ENCODE data around the gene YWHAE. TPM values are rescaled to one million over a fixed set of nuclear protein-coding genes. Genes with fewer than 3 reads are reported as not detected.

Gene YWHAE
- total and polyA plus RNA-seq, 10 of the 15 experiments (the other 5 are each of a cell fraction or from before 2014, with no cell fraction given): 189 to 651 (median 469) TPM

DNA sequence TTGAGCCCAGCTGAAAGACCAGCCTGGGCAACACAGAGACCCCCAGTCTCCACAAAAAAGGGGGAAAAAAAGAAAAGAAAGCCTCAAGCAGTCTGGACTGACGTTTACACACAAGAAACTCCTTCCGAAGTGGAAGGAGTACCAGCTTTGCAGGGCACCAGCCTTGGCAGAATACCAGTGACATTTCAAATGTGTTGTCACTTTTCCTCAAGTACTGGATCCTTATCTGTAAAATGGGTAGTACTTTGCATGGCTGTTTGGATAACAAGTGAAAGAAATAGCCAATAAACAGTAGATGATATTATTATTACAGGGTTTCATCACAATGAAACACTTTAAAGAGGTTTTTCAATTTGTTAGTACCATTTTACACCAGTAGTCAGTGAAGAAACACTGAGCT, 14.2 kb downstream of the YWHAE start:
- in situ Hi-C loops (cut with MboI): no loop called here
- Histone ChIP-seq H3K27ac (ENCODE audit: control insufficient read depth, insufficient read depth) (no peak overlapping the region), H4K20me1 (ENCODE audit: control insufficient read depth, insufficient read depth) (peaks cover 14% of the 10 kb centered on the region), H3K36me3 (ENCODE audit: control insufficient read depth in 2 of 2, insufficient read depth in 2 of 2, low read length in 1 of 2) (peaks cover 3 to 15% of the 10 kb centered on the region in 2 experiments; a peak in 3 of 4 replicates), H3K4me1 (ENCODE audit: control insufficient read depth, insufficient read depth, low read length) (peaks cover 8% of the 10 kb centered on the region), H3K9me3 (replicated peaks; ENCODE audit: control insufficient read depth, insufficient read depth, low read length) (no peaks in the 10 kb centered on the region), H3K79me2 (ENCODE audit: control insufficient read depth, insufficient read depth, low read length) (peaks cover 95% of the 10 kb centered on the region), H3K9ac (ENCODE audit: control insufficient read depth, insufficient read depth, low read length) (no peak overlapping the region), H3K4me3 (no peak overlapping the region), H3K4me2 (ENCODE audit: control insufficient read depth, insufficient read depth) (no peak overlapping the region), H2AFZ (ENCODE audit: control insufficient read depth, low read depth, low read length) (no peak overlapping the region), H3K27me3 (replicated peaks in 1 of 2; ENCODE audit: control insufficient read depth in 2 of 2, insufficient read depth in 2 of 2, low read length in 1 of 2) (no peaks in the 10 kb centered on the region)
- BruUV-seq (replicated peaks): no TSS peak
- ChIA-PET SMC1A (ENCODE audit: uncharacterized antibody, unreplicated experiment) (interaction anchor here (1.6 to 2.8 kb wide), 2 partner anchors 12 to 131 kb away, joined by 6 to 8 read pairs; partner anchors contain the start of gene INPP5K), CTCF (interaction anchor here (1.2 to 2.1 kb wide), 4 partner anchors 9 to 130 kb away, joined by 3 to 12 read pairs (median 4); partner anchors contain the start of gene INPP5K), POLR2A (interaction anchor here (0.6 to 1.4 kb wide), 4 partner anchors 9 to 14 kb away, joined by 3 to 6 read pairs (median 4); partner anchors contain the start of gene YWHAE), RAD21 (ENCODE audit: unreplicated experiment) (no interaction called here)
- intact Hi-C loops (cut with micrococcal nuclease; ENCODE audit: unreplicated experiment): no loop called here
- ATAC-seq: no peak
- no peak for DNase-seq (ENCODE audit: low read depth, low spot score)
- TF ChIP-seq MYB (IDR thresholded peaks at IDR 0.05; ENCODE audit: borderline replicate concordance, low read depth, low read length): no peak
- TF ChIP-seq GABPA (IDR thresholded peaks at IDR 0.05; ENCODE audit: low read depth): no peak
- TF ChIP-seq, protein P1, sequence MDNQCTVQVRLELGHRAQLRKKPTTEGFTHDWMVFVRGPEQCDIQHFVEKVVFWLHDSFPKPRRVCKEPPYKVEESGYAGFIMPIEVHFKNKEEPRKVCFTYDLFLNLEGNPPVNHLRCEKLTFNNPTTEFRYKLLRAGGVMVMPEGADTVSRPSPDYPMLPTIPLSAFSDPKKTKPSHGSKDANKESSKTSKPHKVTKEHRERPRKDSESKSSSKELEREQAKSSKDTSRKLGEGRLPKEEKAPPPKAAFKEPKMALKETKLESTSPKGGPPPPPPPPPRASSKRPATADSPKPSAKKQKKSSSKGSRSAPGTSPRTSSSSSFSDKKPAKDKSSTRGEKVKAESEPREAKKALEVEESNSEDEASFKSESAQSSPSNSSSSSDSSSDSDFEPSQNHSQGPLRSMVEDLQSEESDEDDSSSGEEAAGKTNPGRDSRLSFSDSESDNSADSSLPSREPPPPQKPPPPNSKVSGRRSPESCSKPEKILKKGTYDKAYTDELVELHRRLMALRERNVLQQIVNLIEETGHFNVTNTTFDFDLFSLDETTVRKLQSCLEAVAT (IDR thresholded peaks at IDR 0.05): no peak
- no peak for TF ChIP-seq CHD4 (IDR thresholded peaks at IDR 0.05)
- no peak for TF ChIP-seq HDAC2 (IDR thresholded peaks at IDR 0.05)
- no peak for TF ChIP-seq CBX5 (IDR thresholded peaks at IDR 0.05; ENCODE audit: low read depth)
- no peak for TF ChIP-seq CBX3 (IDR thresholded peaks at IDR 0.05; ENCODE audit: borderline replicate concordance, low read depth)
- TF ChIP-seq TBL1XR1 (IDR thresholded peaks at IDR 0.05; ENCODE audit: low read depth, low read length): no peak
- no peak for TF ChIP-seq NR2C1 (IDR thresholded peaks at IDR 0.05)
- no peak for TF ChIP-seq STAT3 (IDR thresholded peaks at IDR 0.05; ENCODE audit: low read depth, low read length)
- no peak for TF ChIP-seq IKZF2 (IDR thresholded peaks at IDR 0.05)
- TF ChIP-seq TCF3 (IDR thresholded peaks at IDR 0.05; ENCODE audit: borderline replicate concordance, insufficient read depth, low read depth, low read length): no peak
- no peak for TF ChIP-seq YBX1 (IDR thresholded peaks at IDR 0.05)
- TF ChIP-seq SREBF1 (IDR thresholded peaks at IDR 0.05; ENCODE audit: low read length): no peak
- no peak for TF ChIP-seq TARDBP (IDR thresholded peaks at IDR 0.05; ENCODE audit: borderline replicate concordance)
- no peak for TF ChIP-seq ZNF24 (IDR thresholded peaks at IDR 0.05)
- no peak for TF ChIP-seq CEBPB (IDR thresholded peaks at IDR 0.05; ENCODE audit: borderline replicate concordance in 1 of 2, low read depth in 2 of 2, low read length in 2 of 2)
- FAIRE-seq: no peak
- WGBS (ENCODE audit: insufficient coverage, insufficient replicate concordance, low lambda C conversion rate, missing lambda C conversion rate): 18% methylated on average over 2 of the region's 2 CpGs

Measured in GM12878 (cell line).